ENCODE results near the gene PRKCA.

DNA sequence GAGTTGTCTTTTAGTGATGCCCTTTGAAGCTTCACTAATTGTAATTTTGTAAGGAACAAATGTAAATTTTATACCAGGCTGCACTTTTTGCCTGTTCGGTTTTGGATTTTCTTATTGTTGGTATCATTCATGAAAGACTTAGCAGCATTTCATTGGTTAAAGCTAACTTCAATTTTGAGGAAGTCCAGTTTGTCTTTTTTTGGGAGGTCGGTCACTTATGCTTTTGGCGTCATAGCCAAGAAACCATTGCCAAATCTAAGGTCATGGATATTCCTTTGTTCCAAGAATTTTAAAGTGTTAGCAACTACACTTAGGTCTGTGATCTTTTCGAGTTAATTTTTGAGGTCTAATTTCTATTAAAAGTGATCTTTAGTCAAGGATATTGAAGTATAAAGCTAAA lies 77.1 kb downstream of the PRKCA start:
- TF ChIP-seq, protein P1, sequence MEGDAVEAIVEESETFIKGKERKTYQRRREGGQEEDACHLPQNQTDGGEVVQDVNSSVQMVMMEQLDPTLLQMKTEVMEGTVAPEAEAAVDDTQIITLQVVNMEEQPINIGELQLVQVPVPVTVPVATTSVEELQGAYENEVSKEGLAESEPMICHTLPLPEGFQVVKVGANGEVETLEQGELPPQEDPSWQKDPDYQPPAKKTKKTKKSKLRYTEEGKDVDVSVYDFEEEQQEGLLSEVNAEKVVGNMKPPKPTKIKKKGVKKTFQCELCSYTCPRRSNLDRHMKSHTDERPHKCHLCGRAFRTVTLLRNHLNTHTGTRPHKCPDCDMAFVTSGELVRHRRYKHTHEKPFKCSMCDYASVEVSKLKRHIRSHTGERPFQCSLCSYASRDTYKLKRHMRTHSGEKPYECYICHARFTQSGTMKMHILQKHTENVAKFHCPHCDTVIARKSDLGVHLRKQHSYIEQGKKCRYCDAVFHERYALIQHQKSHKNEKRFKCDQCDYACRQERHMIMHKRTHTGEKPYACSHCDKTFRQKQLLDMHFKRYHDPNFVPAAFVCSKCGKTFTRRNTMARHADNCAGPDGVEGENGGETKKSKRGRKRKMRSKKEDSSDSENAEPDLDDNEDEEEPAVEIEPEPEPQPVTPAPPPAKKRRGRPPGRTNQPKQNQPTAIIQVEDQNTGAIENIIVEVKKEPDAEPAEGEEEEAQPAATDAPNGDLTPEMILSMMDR (IDR thresholded peaks at IDR 0.05; ENCODE audit: insufficient read depth, low read length) = no peak
- TF ChIP-seq POLR2AphosphoS5 (IDR thresholded peaks at IDR 0.05; ENCODE audit: low read depth) (no peak), REST (IDR thresholded peaks at IDR 0.05; ENCODE audit: insufficient replicate concordance, low read depth) (no peak), SPI1 (IDR thresholded peaks at IDR 0.05; ENCODE audit: borderline replicate concordance, low read depth) (peak; percentile 45)

Data from HL-60 (cell line).